ENCODE results near the gene ZNRF4. TPM values are rescaled to one million over a fixed set of nuclear protein-coding genes. Genes with fewer than 3 reads are reported as not detected.

The ZNRF4 gene
- total and polyA plus RNA-seq, 10 of the 15 experiments (the other 5 are each of a cell fraction or from before 2014, with no cell fraction given), result not detected

DNA sequence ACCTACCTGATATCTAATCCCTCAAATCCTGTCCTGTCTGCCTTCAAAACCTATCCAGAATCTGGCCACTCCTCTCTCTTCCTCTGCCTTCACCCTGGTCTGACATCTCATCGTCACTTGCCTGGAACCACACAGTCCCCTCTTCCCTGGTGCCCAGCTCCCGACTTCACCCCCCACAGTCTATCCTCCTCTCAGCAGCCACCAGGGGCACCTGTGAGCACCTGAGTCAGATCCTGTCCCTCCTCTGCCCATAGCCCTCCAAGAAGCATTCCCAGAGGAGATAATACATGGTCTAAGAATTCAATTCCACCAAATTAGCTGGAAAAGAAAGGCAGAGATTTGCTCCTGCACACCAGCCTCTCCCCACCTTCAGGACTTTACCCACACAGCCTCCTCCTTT lies 48.9 kb downstream of the ZNRF4 start:
- Histone ChIP-seq H2AFZ (ENCODE audit: control insufficient read depth, low read depth, low read length) (no peak overlapping the region), H3K9me3 (replicated peaks; ENCODE audit: control insufficient read depth, insufficient read depth, low read length) (peaks cover 3% of the 10 kb centered on the region; the same call in 1 of the 3 replicates), H3K9ac (ENCODE audit: control insufficient read depth, insufficient read depth, low read length) (no peak overlapping the region), H3K27ac (ENCODE audit: control insufficient read depth, insufficient read depth) (no peak overlapping the region), H3K79me2 (ENCODE audit: control insufficient read depth, insufficient read depth, low read length) (no peaks in the 10 kb centered on the region), H3K36me3 (ENCODE audit: control insufficient read depth in 2 of 2, insufficient read depth in 2 of 2, low read length in 1 of 2) (no peaks in the 10 kb centered on the region), H3K27me3 (replicated peaks in 1 of 2; ENCODE audit: control insufficient read depth in 2 of 2, insufficient read depth in 2 of 2, low read length in 1 of 2) (no peaks in the 10 kb centered on the region), H3K4me1 (ENCODE audit: control insufficient read depth, insufficient read depth, low read length) (no peaks in the 10 kb centered on the region), H3K4me3 (no peak overlapping the region), H3K4me2 (ENCODE audit: control insufficient read depth, insufficient read depth) (no peak overlapping the region), H4K20me1 (ENCODE audit: control insufficient read depth, insufficient read depth) (no peaks in the 10 kb centered on the region)
- FAIRE-seq (no peak), ATAC-seq (no peak), DNase-seq (ENCODE audit: low read depth, low spot score) (no peak)
- intact Hi-C loops (cut with micrococcal nuclease; ENCODE audit: unreplicated experiment), result no loop called here
- 41% methylated on average over 2 of the region's 2 CpGs for WGBS (ENCODE audit: insufficient coverage, insufficient replicate concordance, low lambda C conversion rate, missing lambda C conversion rate)
- ChIA-PET POLR2A (interaction anchor here (0.5 kb wide), 1 partner anchor 16 kb away, joined by 3 read pairs; no protein-coding TSS in a partner anchor), RAD21 (ENCODE audit: unreplicated experiment) (no interaction called here), CTCF (no interaction called here), SMC1A (ENCODE audit: uncharacterized antibody, unreplicated experiment) (interaction anchor here (1.4 kb wide), 1 partner anchor 36 kb away, joined by 3 read pairs; no protein-coding TSS in a partner anchor)
- BruUV-seq (replicated peaks), result no TSS peak
- in situ Hi-C loops (cut with MboI), result no loop called here
- TF ChIP-seq CEBPB (IDR thresholded peaks at IDR 0.05; ENCODE audit: borderline replicate concordance in 1 of 2, low read depth in 2 of 2, low read length in 2 of 2) (no peak), ZNF217 (IDR thresholded peaks at IDR 0.05) (no peak), EZH2 (IDR thresholded peaks at IDR 0.05; ENCODE audit: borderline replicate concordance, control insufficient read depth, low read depth, low read length) (no peak), FOXK2 (IDR thresholded peaks at IDR 0.05) (no peak), NFXL1 (IDR thresholded peaks at IDR 0.05; ENCODE audit: borderline replicate concordance) (no peak), GABPA (IDR thresholded peaks at IDR 0.05; ENCODE audit: low read depth) (no peak), RUNX3 (IDR thresholded peaks at IDR 0.05; ENCODE audit: low read length) (no peak), TCF12 (IDR thresholded peaks at IDR 0.05; ENCODE audit: low read depth, low read length) (no peak), YBX1 (IDR thresholded peaks at IDR 0.05) (no peak), BRCA1 (IDR thresholded peaks at IDR 0.05; ENCODE audit: low read depth, low read length) (no peak), LARP7 (IDR thresholded peaks at IDR 0.05) (no peak), KAT2A (conservative IDR thresholded peaks at IDR 0.05; ENCODE audit: control insufficient read depth, low read depth, low read length) (no peak), IRF4 (IDR thresholded peaks at IDR 0.05; ENCODE audit: low read depth, low read length) (no peak)
- TF ChIP-seq, protein P1, sequence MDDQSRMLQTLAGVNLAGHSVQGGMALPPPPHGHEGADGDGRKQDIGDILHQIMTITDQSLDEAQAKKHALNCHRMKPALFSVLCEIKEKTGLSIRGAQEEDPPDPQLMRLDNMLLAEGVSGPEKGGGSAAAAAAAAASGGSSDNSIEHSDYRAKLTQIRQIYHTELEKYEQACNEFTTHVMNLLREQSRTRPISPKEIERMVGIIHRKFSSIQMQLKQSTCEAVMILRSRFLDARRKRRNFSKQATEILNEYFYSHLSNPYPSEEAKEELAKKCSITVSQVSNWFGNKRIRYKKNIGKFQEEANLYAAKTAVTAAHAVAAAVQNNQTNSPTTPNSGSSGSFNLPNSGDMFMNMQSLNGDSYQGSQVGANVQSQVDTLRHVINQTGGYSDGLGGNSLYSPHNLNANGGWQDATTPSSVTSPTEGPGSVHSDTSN (IDR thresholded peaks at IDR 0.05; ENCODE audit: insufficient replicate concordance, low read depth, low read length), result no peak
- TF ChIP-seq, protein P2, sequence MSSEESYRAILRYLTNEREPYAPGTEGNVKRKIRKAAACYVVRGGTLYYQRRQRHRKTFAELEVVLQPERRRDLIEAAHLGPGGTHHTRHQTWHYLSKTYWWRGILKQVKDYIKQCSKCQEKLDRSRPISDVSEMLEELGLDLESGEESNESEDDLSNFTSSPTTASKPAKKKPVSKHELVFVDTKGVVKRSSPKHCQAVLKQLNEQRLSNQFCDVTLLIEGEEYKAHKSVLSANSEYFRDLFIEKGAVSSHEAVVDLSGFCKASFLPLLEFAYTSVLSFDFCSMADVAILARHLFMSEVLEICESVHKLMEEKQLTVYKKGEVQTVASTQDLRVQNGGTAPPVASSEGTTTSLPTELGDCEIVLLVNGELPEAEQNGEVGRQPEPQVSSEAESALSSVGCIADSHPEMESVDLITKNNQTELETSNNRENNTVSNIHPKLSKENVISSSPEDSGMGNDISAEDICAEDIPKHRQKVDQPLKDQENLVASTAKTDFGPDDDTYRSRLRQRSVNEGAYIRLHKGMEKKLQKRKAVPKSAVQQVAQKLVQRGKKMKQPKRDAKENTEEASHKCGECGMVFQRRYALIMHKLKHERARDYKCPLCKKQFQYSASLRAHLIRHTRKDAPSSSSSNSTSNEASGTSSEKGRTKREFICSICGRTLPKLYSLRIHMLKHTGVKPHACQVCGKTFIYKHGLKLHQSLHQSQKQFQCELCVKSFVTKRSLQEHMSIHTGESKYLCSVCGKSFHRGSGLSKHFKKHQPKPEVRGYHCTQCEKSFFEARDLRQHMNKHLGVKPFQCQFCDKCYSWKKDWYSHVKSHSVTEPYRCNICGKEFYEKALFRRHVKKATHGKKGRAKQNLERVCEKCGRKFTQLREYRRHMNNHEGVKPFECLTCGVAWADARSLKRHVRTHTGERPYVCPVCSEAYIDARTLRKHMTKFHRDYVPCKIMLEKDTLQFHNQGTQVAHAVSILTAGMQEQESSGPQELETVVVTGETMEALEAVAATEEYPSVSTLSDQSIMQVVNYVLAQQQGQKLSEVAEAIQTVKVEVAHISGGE (CRISPR knock-in tag; IDR thresholded peaks at IDR 0.05), result no peak
- TF ChIP-seq, protein P3, sequence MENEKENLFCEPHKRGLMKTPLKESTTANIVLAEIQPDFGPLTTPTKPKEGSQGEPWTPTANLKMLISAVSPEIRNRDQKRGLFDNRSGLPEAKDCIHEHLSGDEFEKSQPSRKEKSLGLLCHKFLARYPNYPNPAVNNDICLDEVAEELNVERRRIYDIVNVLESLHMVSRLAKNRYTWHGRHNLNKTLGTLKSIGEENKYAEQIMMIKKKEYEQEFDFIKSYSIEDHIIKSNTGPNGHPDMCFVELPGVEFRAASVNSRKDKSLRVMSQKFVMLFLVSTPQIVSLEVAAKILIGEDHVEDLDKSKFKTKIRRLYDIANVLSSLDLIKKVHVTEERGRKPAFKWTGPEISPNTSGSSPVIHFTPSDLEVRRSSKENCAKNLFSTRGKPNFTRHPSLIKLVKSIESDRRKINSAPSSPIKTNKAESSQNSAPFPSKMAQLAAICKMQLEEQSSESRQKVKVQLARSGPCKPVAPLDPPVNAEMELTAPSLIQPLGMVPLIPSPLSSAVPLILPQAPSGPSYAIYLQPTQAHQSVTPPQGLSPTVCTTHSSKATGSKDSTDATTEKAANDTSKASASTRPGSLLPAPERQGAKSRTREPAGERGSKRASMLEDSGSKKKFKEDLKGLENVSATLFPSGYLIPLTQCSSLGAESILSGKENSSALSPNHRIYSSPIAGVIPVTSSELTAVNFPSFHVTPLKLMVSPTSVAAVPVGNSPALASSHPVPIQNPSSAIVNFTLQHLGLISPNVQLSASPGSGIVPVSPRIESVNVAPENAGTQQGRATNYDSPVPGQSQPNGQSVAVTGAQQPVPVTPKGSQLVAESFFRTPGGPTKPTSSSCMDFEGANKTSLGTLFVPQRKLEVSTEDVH (IDR thresholded peaks at IDR 0.05; ENCODE audit: low read depth, partially characterized antibody), result no peak
- TF ChIP-seq, protein P4, sequence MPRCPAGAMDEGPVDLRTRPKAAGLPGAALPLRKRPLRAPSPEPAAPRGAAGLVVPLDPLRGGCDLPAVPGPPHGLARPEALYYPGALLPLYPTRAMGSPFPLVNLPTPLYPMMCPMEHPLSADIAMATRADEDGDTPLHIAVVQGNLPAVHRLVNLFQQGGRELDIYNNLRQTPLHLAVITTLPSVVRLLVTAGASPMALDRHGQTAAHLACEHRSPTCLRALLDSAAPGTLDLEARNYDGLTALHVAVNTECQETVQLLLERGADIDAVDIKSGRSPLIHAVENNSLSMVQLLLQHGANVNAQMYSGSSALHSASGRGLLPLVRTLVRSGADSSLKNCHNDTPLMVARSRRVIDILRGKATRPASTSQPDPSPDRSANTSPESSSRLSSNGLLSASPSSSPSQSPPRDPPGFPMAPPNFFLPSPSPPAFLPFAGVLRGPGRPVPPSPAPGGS (IDR thresholded peaks at IDR 0.05; ENCODE audit: borderline replicate concordance, insufficient read depth, low read depth, low read length, poor library complexity, severe bottlenecking), result no peak

All from GM12878 (cell line).